SHP77 (cell line): ENCODE data around the gene PI4K2A.
A peak's percentile ranks its signal among the peaks of the same experiment; 100 is the strongest.

Source experiments
- DNase-seq, 2 experiments: peaks; one replicate each; lab custom pipeline; 2025; lab: John Stamatoyannopoulos, UW

PI4K2A gene

GRCh38 chr10:97707134-97707861, 66.8 kb downstream of the PI4K2A start:
- no peak for DNase-seq

GRCh38 chr10:97708167-97708566, 67.7 kb downstream of the PI4K2A start:
- no peak for DNase-seq

GRCh38 chr10:97708976-97709946, 68.8 kb downstream of the PI4K2A start:
- peak in 1 of 2 experiments; percentile 19 for DNase-seq

GRCh38 chr10:97711640-97712572, 71.4 kb downstream of the PI4K2A start:
- no peak for DNase-seq

- peak; percentile 12 to 13 for DNase-seq
These were observed 72.9 kb downstream of the PI4K2A start, which contains the start of gene MARVELD1 for GRCh38 chr10:97713339-97713825. Gene MARVELD1 (plus strand): TSS chr10:97713730. CDS start chr10:97713877, 147 bp downstream.

GRCh38 chr10:97713826-97714400, 73.4 kb downstream of the PI4K2A start:
- DNase-seq: peak; percentile 27 to 36

- peak in 1 of 2 experiments; percentile 14 for DNase-seq
These were observed 74.2 kb downstream of the PI4K2A start for GRCh38 chr10:97714401-97715258.

GRCh38 chr10:97715259-97715874, 74.9 kb downstream of the PI4K2A start:
- no peak for DNase-seq

- DNase-seq: no peak
These were observed 77.2 kb downstream of the PI4K2A start for GRCh38 chr10:97717627-97718026.

GRCh38 chr10:97718178-97718577, 77.7 kb downstream of the PI4K2A start:
- no peak for DNase-seq

- peak; percentile 44 to 50 for DNase-seq
These were observed 78.2 kb downstream of the PI4K2A start for GRCh38 chr10:97718659-97719142.

- DNase-seq: no peak
These were observed 79.1 kb downstream of the PI4K2A start for GRCh38 chr10:97719602-97720001.

GRCh38 chr10:97721871-97722780, 81.7 kb downstream of the PI4K2A start:
- no peak for DNase-seq

- DNase-seq: no peak
These were observed 82.5 kb downstream of the PI4K2A start for GRCh38 chr10:97723001-97723400.

GRCh38 chr10:97724341-97724941, 84.0 kb downstream of the PI4K2A start:
- no peak for DNase-seq
